NCI-H82 treated with DMSO at 0.1 percent for 48 hours (cell line): ENCODE results near the gene FOXB1.

Experiments used
- DNase-seq: peaks from one replicate; lab custom pipeline; 2025; ENCODE audit not compliant: unreplicated experiment; lab: John Stamatoyannopoulos, UW

The FOXB1 gene

DNA sequence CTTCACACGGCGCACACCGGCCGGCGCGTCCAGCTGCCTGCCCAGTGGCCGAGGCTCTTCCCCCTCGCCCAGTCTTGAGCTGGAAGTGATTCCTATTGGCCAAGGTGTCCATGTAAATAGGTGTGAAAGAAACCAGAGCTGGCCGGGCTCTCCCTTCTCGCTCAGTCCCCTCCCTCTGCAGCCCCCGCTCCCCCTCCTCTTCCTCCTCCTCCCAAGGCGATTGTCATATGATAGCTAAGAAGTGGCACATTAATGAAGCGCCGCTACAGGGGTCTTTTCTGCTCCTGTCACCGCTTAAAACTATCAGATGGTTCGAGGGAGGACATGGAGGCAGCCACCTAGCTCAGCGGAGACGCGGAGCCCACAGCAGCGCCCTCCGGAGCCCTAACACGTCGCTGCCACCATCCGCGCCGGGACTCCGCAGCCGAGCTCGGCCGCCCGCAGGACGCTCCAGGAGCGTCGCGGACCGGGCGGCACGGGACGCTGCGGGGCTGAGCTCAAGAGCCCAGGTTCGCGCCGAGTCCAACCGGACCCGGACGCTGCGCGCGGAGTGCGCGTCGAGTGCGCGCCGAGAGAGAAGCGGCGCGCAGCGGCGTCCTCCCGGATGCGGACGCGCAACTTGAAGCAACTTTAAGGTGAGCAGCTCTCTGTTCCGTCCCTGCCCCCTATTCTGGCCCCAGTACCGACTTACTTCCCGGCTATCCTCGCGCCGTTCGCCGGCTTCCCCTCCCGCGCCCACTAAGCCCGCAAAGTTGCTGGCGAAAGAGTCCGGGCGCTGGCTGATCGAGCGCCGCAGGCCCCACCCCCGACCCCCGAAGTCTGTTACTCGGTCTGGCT is at the start of gene FOXB1:
TSS of gene FOXB1 (plus strand) at position 303 of the 837 bp plus-strand sequence. CDS start 653 bp downstream, outside the sequence.
- no peak for DNase-seq

DNA sequence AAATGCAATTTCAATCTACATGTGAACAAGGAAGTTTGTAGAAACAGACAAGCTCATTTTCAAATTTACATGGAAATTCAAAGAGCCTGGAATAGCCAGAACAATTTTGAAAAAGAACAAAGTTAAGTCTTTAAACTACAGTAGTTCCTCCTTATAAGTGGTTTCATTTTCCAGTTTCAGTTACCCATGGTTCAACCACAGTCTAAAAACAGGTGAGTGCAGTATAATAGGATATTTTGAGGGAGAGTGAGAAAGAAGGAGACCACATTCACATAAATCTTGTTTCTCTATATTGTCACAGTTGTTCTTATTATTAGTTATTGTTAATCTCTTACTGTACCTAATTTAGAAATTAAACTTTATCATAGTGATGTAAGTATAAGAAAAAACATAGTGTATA is 45.8 kb upstream of the FOXB1 start:
- no peak for DNase-seq

DNA sequence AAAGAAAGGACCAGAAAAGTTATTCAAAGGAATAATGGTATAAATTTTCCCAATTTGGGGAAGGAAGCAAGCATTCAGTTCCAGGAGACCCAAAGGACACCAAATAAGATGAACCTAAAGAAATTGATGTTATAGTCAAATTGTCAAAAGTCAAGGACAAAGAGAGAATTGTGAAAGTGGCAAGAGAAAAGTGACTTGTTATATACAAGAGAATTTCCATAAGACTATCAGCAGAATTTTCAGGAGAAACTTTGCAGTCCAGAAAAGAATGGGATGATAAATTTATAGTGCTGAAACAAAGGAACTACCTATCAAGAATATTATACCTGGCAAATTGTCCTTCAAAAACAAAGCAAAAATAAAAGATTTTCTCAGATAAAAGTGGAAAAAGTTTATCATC is 43.8 kb upstream of the FOXB1 start:
- no peak for DNase-seq

DNA sequence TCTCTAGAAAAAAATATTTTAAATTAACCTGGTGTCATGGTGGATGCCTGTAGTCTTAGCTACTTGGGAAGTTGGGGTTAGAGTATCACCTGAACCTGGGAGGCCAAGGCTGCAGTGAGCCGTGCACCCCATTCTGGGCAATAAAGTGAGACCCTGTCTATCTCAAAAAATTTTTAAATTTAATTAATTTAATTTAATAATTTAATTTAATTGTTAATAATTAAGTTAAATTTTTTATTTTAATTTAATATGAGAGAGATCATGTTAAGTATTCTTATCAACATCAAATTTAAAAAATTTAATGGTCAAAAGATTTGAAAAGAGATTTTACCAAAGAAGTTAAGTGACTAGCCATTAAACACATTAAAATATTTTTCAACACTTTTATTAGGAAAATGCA is 40.8 kb upstream of the FOXB1 start:
- no peak for DNase-seq

DNA sequence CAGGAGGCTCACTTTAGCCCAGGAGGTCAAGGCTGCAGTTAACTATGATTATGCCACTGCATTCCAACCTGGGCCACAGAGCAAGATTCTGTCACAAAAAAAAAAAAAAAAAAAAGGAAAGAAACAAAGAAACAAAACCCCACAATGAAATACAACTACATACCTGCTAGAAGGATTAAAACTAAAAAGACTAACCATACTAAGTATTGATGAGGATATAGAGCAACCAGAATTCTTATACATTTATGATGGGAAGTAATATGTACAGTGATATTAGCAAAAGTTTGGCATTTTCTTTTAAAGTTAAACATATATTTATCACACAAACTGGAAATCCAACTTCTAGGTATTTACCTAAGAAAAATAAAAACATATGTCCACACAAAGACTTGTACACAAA is 40.2 kb upstream of the FOXB1 start:
- no peak for DNase-seq

DNA sequence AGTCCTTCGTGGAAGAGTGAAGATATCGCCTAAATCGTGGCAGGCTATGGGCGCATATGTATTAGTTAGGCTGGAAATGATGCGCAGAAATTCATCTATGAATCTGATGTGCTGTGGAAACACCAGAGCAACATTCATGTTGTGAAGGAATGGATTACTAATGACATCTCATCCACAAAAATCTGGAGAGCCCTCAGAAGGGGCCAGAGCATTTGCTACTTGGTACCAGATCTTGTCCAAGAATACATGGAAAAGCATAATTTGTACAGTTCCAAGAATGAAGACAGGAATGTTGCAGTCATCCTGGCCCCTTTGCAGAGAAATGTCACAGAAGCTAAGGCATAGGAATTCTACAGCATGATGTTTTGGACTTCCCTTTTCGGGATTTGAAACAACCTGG is 38.4 kb upstream of the FOXB1 start:
- no peak for DNase-seq

DNA sequence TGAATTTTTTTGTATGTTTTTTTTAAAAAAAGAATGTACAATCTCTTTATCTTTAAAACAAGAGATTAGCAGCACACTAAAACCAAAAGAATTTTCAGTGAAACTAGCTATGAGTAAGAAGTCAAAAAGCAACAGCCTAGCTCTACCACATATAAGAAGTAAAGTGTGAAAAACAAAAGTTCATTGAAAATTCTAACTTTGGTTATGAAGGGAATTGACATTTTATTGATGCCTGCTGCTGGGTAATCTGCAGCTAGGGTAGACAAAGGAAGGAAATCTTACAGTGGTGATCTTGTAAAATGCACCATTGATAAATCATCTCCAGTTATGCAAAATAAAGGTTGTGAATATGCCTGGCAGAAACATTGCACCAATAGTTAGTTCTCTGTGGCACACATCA is 37.8 kb upstream of the FOXB1 start:
- no peak for DNase-seq

DNA sequence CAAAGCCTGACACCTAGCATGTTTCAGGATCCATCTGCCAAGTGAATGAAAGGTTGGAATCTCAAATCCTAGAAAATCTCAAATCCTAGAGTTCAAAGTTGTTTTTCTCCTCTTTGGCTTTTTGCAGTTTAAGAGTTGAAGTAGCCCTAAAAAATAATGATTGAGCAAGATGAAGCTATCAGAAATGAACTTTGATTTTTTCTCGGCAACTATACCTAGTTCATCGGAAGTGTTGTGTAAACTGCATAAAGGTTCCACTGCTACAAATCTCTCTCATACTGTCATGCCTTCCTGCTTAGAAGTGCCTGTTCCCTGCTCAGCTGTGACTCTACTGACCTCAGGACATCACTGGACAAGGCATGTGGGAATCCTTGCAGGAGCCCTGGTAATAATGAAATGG is 35.8 kb upstream of the FOXB1 start:
- DNase-seq = no peak

DNA sequence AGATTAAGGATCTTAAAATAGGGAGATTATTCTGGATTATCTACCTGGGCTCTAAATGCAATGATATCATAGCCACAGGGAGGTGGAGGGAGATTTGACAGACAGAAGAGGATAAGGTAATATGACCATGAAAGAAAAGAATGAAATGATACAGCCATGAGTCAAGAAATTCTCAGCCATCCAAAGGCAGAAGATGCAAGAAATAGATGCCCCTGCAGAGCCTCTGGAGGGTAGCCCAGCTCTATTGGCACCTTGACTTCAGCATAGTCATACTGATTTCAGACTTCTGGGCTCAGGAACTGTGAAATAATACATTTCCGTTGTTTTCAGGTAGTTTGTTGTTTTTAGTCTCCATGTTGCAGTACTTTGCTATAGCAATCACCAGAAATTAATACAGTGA is 31.9 kb upstream of the FOXB1 start:
- DNase-seq = peak; percentile 14

DNA sequence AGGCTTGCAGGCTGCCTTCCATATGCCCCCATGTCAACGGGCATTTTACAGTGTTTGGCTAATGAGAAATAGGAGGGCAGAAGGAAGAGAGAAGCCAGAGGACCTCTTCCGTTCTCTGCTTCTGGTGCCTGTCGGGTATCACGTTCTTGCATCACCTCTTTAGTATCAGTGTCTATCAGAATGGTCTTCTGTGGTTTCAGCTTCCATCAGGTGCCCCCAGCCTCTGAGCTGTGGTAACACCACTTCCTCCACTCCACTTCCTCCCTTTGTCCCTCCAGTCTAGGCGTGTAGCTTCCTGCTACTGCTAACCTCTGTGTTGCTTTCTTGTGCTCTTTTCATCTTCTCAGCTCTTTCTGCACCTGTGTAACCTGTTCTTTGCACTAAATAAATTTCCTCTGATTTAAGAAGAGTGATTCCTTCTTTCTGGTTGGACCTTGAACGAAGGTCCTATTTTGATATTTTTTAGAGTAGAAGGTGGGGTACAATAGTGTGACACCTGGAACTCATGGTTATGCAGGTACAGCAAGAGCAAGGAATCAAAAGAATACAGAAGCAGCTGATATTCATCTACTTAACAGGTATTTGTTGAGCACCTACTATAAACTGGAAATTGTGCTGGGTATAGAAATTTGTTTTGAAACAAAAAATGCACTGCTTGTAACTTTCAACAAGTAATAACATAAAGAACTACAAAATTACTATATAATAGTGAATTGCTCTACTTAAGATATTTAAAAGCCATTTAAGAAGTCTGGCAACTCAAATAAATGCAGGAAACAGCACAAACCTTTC is 27.4 kb upstream of the FOXB1 start:
- DNase-seq = no peak

DNA sequence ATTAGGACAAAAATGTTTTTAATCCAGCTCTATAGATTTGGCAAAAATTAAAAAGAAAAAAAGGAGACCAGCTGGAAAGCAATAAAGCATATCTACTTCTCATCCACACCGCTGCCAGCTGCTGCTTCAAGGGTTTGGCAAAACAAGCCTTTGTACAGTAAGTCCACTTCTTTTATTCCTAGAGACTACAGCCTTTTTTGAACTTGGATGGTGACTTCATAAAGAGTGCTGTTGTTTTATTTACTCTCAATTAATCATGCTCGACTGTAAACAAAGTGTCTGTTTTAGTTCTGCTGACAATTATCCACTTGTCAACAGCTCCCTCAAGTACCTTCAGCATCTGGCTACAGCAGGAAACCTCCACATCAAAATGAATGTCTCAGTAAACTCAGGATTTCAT is 12.3 kb upstream of the FOXB1 start:
- no peak for DNase-seq

DNA sequence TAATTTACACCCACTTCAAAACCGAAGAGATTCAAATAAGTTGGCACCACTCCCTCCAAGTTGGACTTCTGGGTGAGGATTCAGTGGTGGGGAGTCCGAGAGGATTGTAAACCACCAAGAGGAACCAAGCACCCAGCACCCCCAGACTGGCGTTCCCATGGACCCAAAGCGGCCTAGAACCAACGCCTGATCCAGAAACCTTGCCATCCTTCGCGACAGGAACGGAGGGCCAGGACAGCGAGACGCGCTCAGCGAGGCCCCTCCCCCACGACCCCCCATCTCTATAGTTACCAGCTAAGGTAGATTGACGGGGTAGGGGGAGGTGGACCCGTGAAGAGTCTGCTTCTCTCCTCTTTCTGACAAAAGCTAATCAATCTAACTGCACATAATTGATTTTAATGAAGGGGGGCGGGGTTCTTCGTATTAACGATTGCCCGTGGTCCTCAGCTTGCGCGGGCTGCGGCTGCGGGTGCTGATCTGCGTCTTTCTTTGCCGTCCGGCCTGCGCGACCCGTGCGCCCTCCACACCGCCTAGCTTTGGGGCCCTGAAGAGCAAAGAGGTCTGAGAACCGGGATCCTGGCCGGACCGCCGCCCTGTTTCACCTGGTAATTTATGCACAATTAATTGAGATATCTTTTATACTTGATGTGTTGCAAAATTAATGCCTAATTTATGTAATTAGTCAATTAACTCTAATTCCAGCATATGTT is 10.9 kb upstream of the FOXB1 start:
- no peak for DNase-seq

DNA sequence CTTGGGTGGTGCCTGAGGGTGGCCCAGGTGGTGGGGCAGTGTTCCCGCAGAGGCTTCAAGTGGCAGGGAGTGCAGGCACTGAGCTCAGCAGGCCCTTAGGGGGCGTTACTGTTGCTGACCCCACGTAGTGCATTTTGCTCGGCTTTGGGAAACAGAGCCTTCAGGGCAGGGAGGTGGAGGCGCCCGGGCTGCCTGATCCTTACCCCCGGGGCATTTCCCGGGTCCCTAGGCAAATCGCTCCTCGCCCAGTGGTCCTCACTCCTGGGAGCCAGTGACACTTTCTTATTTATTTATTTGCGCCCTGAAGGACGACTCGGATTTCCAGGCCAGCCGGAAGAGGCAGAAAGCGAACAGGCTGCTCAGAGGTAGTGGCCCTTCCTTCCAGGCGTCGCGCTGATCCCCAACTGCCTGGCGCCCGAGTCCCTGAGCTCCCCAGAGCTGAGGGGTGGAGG is 10.1 kb upstream of the FOXB1 start:
- no peak for DNase-seq

DNA sequence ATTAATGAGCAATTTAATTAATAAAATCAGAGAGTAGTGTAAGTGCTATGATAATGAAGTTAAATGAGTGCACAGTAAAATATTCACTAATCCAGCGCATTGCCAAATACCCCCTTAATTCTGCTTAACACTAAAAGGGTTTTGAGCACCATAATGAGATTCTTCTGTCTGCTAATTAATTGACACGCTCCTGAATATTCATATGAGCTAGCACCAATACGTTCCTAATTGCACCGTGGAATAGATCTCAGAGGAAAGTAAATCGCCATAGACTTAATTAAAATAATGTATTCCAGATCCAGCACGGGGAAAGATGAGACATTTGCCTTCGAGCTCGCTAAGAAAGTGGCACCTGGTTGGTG is 9.6 kb upstream of the FOXB1 start:
- no peak for DNase-seq

DNA sequence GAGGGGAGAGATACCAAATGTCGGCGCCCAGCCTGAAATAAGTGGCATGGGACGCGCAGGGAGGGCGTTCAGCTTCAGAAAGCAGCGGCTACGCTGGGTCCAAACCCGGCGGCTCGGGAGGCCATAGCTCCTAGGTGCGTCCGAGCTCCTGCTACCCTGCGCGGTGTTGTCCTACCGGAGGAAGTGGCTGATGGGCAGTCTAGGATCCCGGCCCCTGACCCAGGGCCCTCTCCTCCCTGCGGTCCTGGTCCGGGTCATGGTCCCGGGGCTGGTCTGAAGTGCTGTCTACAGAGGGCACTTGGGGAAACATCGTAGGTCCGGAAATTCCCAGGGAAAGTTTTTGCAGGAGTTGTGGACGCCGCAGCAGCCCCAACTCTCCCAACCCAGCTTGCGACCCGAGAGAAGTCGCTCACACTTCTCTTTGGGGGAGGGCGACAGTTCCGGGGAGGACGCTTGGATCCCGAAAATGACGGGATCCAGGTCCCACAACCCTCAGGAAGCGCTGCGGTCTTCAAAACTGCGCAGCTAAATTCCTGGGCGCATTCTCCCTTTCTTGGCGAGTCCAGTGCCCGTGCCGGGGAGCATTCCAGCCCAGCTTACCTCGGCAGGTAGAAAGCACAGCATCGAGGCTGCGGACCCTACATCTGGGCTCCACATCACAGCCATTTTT is 9.1 kb upstream of the FOXB1 start:
- DNase-seq = no peak

DNA sequence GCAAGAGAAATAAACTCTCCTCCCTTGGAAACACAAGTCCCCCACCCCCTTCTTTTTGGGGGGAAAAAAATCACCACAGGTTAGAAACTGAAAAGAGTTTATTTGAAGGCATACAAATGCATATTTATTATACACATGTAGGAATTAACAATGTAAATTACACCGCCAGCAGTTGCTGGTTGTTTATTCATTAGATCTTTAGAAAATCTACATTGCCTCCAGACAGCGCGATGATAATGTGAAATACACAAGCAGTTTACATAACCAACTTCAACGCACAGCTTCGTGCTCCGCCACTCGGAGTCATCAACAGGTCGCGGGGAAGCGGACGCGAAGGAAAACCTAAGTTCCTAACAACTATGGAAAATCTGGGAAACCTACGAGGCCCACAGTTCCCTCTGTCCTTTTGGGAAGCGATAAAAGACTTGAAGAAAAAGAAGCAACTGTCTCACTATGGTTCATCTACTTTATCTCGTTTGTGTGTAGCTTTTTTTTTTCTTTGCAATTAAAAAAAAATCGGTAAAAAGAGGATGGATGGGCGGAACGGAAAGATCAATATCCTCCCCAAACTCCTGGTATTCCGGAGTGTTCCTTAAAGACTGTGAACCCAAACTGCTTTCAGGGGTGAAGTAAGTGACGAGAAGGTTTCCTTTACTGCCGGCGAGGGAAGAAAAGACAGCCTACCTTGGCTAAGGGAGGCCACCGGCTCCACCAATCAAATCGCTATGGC is 8.4 kb upstream of the FOXB1 start:
- no peak for DNase-seq

DNA sequence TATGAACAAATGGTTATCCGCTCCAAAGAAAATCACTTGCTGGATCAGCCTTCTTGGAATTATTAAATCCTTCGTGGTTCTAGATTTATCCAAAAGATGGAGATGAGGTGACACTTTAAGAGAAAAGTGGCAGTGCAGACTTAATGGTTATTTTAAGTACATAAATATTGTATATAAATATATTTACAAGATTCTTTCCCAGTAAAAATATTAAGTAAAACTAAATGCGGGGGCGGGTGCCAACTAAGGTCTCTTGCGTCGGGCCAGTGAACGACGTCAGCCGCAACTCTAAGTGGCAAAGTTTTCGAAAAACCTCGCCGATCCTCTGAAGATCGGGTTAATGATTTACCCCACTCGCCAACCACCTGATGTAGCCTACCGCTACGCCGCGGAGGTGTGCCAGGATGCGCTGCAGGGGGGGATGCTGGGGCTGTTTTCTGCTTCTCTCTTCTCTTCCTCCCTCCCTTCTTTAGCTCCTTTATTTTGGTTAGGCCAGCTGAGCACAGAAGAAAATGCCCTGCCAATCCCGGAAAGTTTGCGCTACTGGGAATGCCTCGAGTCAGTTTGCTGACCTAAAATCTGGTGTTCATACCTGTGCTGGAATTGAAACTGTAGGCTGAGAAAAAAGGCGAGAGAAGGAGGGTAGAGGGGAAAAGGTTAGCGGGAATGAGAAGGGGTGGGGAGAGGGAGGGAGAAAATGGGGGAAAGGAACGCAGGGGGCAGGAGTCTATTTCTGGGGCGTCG is 7.6 kb upstream of the FOXB1 start:
- DNase-seq = no peak

DNA sequence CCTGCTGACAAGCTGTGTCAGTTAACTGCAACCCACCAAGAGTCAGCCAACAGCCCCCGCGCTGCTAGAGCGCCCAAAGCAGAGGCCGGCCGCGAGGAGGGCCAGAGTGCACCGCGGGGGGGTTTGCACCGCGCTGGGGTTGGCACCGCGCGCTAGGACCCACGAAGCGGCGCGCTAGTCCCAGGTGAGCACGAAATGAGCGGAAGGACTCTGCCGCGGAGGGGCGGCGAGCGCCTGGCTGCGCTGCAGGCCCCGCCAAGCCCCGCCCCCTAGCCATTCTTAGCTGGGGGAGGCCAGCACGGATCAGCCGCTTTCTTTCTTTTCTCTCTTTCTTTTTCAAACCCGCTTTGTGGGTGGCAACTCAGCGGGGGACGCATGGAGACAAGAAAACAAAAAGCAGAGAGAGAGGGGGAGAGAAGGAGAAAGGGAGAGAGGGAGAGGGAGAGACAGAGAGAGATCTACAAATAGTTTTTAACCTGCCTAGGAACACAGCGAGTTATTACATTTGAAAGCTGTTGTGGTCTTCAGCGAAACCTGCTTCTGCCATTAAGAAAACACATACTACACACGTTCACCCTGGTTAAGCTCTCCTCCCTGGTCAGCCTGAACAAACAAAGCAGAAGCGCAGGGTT is 6.9 kb upstream of the FOXB1 start:
- no peak for DNase-seq

DNA sequence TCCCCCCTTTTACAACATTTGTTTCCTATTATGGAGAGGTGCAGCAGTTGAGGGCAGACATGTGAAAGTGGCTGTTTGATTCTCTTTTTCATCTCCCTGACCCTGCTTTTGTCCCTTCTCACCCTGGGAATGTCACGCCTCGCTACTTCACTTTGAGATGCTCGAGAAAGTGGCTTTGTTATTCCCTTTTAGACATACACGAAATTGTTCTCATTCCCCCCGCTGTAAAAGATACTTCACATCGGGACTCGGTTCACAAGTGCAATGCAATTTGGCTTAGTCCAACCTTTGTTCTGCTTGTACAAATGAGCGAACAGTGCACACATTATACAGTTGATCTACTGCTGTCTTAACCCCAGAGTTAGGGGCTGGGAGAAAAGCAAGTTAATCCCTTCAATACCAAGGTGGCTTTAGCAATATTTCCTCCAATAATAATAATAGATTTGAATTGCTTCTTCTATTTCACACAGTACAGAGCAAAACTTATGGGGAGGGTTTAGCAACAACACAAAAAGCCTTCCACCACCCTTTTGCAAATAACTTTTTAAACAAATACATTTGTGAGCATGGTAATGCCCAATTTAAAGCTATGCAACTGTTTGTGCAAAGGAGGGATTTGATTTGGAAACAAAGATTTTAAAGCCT is 5.7 kb upstream of the FOXB1 start:
- DNase-seq = no peak
